H7 (cell line): ENCODE data around the gene AK9. TPM values are rescaled to one million over a fixed set of nuclear protein-coding genes. Genes with fewer than 3 reads are reported as not detected.
"Not testable (repeated sequence)": the region's sequence is repeated elsewhere in the genome, so short reads cannot be mapped to it uniquely, and the experiment has no call there.

Experiments used
- DNase-seq: peaks from one replicate; pipeline ENCODE4 v3.0.0; 2012
- H3K27me3 ChIP-seq: 2 replicates; pipeline ENCODE4 v1.6.0; 2011; ENCODE audit warnings: mild to moderate bottlenecking, low read length; ENCODE audit not compliant: control insufficient read depth, insufficient read depth
- H3K36me3 ChIP-seq: replicated peaks from 2 replicates; pipeline ENCODE4 v1.5.1; 2011; ENCODE audit warnings: low read length; ENCODE audit not compliant: control insufficient read depth, insufficient read depth
- H3K4me3 ChIP-seq: 2 replicates; pipeline ENCODE4 v1.5.1; 2011; ENCODE audit warnings: low read depth, mild to moderate bottlenecking, control low read depth, low read length, moderate library complexity; ENCODE audit not compliant: insufficient read depth
- total RNA-seq: library from RNA; depleted of rRNA; stranded (reverse); fragments of >200 nt; shearing (Covaris generic); gene quantifications from 2 replicates; pipeline ENCODE4 v1.2.3, GENCODE V29; 2014; rRNA removed

Gene AK9
- total RNA-seq: 1.2 and 1.5 TPM in 2 replicates

DNA sequence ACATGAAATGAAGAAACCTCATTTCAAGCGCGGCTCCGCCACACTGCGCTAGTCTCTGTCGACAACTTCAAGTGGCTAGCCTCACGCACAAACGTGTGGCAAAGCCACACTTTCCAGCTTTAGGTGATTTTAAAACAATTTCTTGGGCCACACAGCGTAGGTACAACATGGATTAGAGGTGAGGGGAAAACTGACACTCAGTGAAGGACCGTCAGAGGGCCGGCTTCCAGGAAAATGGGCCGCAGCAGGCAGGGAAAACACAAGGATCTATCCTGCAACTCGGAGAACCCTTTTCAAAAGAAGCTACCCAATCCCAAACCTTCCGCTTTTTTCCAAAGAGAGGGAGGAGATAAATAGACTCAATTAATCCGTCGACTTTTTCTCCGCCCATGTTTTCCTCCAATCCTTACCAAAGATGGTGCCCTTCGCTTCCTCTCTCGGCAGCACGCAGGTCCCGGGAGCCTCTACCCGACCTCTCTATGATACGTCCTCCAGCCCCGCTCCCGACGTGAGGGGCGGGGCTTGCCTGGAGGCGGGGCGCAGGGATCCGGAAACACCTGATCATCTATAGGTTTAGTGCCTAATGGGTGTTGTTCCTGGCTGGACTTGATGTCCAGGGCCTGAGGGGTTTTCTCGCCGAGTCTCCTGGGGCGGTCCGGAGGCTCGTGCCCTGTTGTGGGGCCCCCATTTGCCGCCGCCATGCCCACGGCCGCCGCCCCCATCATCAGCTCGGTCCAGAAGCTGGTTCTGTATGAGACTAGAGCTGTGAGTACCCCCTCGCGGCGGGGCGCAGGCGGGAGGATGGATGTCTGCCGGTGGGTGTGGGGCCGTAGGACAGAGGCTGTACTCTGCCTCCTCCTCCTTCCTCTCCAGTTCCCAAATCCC lies at the start of gene AK9, which contains the start of gene FIG4:
Gene AK9, minus strand, starts transcription at position 466 of the 885 bp plus-strand sequence. CDS start 15,457 bp downstream, outside the sequence.
Gene FIG4, plus strand, starts transcription at position 560 of the 885 bp plus-strand sequence. Its CDS starts 140 bp downstream, at position 700.
- DNase-seq: peak; percentile 93
- no peaks in the 10 kb centered on the region for H3K36me3 ChIP-seq
- peaks cover 2% of the 10 kb centered on the region for H3K27me3 ChIP-seq
- H3K4me3 ChIP-seq: peak within 1 kb of the TSS; percentile 59

- DNase-seq: no peak
- H3K4me3 ChIP-seq: no peak overlapping the region
- no peaks in the 10 kb centered on the region for H3K36me3 ChIP-seq
- H3K27me3 ChIP-seq: no peaks in the 10 kb centered on the region
These were observed 49.8 kb upstream of the AK9 start for GRCh38 chr6:109740787-109741186.

GRCh38 chr6:109739686-109740085 lies 48.7 kb upstream of the AK9 start:
- no peaks in the 10 kb centered on the region for H3K27me3 ChIP-seq

DNA sequence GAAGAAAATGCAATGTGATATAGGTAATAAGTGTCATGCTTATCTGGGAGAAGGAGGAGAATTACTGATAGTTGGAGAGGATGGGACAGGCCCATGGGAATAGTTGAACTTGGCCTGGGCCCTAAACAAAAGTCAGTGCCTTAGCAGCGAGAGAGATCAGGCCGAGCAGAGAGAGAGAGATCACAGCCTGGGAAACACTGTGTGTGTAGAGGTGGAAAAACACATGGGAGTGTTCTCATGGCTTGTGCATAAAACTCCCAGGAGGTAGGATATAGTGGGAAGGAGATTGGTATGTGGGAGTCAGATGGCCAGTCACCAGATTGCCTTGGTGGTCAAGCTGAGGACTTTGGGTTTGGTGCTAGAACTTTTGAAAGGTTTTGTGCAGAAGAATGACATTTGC lies 47.7 kb upstream of the AK9 start:
- no peaks in the 10 kb centered on the region for H3K36me3 ChIP-seq
- no peaks in the 10 kb centered on the region for H3K27me3 ChIP-seq
- DNase-seq: no peak
- no peak overlapping the region for H3K4me3 ChIP-seq

More at GRCh38 chr6:109739686-109740085, 48.7 kb upstream of the AK9 start:
- Histone ChIP-seq H3K36me3 (no peaks in the 10 kb centered on the region), H3K4me3 (no peak overlapping the region)
- no peak for DNase-seq

- Histone ChIP-seq H3K4me3 (no peak overlapping the region), H3K36me3 (no peaks in the 10 kb centered on the region), H3K27me3 (no peaks in the 10 kb centered on the region)
- DNase-seq: no peak
These were observed 47.3 kb upstream of the AK9 start for GRCh38 chr6:109738255-109738654.

DNA sequence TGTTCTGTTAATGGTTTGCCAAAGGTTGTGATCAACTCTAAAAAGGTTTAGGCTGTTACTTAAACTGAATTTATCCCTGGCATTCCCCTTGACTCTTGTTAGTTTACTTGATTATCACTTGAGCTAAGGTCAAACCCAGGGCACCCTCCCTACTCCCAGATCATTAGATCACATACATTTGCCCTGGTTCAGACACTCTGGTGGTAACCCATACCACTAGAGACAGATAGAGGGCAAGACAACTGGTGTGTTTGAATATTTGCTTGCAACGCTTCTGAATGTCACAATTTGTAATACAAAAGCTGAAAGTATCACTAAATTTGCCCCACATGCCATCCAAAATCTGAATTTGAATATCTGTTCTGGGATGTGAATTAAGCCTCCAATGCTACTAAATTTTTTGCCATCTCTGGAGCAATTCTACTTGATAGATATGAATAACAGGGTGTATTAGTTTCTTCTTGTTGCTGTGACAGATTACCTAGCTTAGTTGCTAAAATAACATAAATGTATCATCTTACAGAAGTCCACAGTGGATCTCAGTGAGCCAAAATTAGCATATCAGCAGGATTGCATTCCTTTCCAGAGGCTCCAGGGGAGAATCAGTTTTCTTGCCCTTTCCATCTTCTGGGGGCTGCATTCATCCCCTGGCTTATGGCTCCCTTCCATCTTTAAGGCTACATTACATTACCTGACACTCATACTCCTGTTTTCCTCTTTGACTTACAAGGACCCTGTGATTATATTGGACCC lies 45.4 kb upstream of the AK9 start:
- DNase-seq: peak; percentile 19
- Histone ChIP-seq H3K27me3 (no peaks in the 10 kb centered on the region), H3K4me3 (no peak overlapping the region), H3K36me3 (no peaks in the 10 kb centered on the region)

DNA sequence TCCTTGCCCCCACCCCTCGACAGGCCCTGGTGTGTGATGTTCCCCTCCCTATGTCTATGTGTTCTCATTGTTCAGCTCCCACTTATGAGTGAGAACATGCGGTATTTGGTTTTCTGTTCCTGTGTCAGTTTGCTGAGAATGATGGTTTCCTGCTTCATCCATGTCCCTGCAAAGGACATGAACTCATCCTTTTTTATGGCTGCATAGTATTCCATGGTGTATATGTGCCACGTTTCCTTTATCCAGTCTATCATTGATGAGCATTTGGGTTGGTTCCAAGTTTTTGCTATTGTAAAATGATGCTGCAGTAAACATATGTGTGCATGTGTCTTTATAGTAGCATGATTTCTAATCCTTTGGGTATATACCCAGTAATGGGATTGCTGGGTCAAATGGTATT lies 34.2 kb upstream of the AK9 start:
- H3K4me3 ChIP-seq, H3K27me3 ChIP-seq, DNase-seq, H3K36me3 ChIP-seq: not testable (repeated sequence)

- no peak for DNase-seq
- no peaks in the 10 kb centered on the region for H3K36me3 ChIP-seq
- H3K4me3 ChIP-seq: no peak overlapping the region
- no peaks in the 10 kb centered on the region for H3K27me3 ChIP-seq
These were observed 31.7 kb upstream of the AK9 start for GRCh38 chr6:109722564-109723254.

DNA sequence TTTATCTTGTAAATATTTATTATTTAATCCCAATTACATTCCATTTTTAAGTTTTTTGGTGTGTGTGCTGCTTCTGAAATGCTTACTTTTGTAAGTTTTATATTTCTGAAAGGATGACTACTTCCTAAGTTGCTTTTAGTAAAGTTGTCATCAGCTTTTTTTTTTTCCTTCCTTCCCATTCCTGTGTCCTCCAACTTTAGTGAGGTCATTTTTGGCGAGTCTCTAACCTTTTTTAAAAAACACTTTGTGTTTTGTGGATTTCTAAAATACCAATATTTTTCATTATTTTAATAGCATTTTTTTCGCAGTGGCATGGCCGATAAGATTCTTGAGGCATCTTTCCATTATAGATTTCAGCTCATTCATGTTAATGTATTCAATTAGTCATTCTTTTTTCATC lies 31.0 kb upstream of the AK9 start:
- peaks cover 1% of the 10 kb centered on the region for H3K36me3 ChIP-seq
- DNase-seq: no peak
- H3K27me3 ChIP-seq: no peaks in the 10 kb centered on the region
- H3K4me3 ChIP-seq: no peak overlapping the region

- H3K27me3 ChIP-seq: no peaks in the 10 kb centered on the region
- H3K36me3 ChIP-seq: peaks cover 1% of the 10 kb centered on the region
- no peak for DNase-seq
- no peak overlapping the region for H3K4me3 ChIP-seq
These were observed 29.3 kb upstream of the AK9 start for GRCh38 chr6:109720311-109720710.

- no peak for DNase-seq
- Histone ChIP-seq H3K4me3 (no peak overlapping the region), H3K36me3 (peaks cover 1% of the 10 kb centered on the region), H3K27me3 (no peaks in the 10 kb centered on the region)
These were observed 28.0 kb upstream of the AK9 start for GRCh38 chr6:109718991-109719390.

DNA sequence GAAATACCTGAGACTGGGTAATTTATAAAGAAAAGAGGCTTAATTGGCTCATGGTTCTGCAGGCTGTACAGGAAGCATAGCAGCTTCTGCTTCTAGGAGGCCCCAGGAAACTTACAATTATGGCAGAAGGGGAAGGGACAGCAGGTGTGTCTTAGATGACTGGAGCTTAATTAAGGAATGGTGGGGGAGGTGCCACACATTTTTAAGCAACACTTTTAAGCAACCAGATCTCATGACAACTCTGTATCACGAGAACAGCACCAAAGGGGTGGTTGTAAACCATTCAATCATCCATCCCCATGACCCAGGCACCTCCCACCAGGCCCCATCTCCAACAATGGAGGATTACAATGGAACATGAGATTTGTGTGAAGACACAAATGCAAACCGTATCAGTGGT lies 27.0 kb upstream of the AK9 start:
- H3K27me3 ChIP-seq: no peaks in the 10 kb centered on the region
- H3K36me3 ChIP-seq: peaks cover 1% of the 10 kb centered on the region
- DNase-seq: no peak
- H3K4me3 ChIP-seq: no peak overlapping the region

GRCh38 chr6:109715616-109716015 lies 24.6 kb upstream of the AK9 start:
- H3K36me3 ChIP-seq: peaks cover 1% of the 10 kb centered on the region
- H3K4me3 ChIP-seq: no peak overlapping the region
- DNase-seq: no peak
- H3K27me3 ChIP-seq: no peaks in the 10 kb centered on the region

- Histone ChIP-seq H3K27me3 (no peaks in the 10 kb centered on the region), H3K4me3 (no peak overlapping the region), H3K36me3 (peaks cover 1% of the 10 kb centered on the region)
- no peak for DNase-seq
These were observed 23.6 kb upstream of the AK9 start for GRCh38 chr6:109714611-109715010.
